ENCODE results near the gene ATG7. TPM values are rescaled to one million over a fixed set of nuclear protein-coding genes. Genes with fewer than 3 reads are reported as not detected.
"Not testable (repeated sequence)": the region's sequence is repeated elsewhere in the genome, so short reads cannot be mapped to it uniquely, and the experiment has no call there.

ATG7 gene
- polyA plus RNA-seq, 4 donors, result 7.8 to 16.3 (median 11.6) TPM

DNA sequence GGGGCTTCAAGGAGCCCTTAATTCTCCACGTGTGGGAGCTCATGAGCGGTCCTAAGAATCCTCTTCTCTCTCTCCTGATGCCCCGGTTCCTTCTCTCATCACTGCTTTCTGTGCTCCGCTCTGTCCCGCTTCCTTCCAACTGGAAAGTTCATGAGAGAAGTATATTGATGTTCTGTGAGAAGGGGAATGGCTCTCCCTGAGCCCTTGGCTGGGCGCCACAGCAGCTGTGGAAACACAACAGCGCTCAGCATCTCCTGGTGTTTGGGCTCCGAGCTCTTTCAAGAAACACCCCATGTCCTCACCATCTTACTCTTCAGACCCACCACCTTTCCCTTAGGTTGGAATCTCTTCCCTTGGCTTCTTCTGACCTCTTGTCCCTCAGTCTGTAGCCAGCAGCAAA lies 209.8 kb downstream of the ATG7 start:
- peak; percentile 14 to 32 for DNase-seq

DNA sequence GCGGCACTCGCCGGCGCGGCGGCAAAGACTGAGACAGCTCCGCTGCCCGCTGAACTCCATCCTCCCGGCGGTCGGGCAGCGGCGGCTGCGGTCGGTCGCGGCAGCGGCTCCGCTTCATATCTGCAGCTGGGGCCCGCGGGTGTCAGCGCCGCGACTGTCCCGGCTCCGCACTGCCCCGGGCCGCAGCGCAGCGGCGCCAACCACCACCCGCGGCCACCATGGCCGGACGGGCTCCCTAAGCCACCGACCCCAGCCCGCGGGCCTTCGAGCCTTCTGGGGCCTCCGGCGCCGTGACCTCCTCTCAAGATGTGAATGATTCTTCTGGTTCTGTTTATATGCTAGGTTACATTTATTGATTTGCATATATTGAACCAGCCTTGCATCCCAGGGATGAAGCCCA lies 216.2 kb downstream of the ATG7 start:
- not testable (repeated sequence) for H3K4me1 ChIP-seq (ENCODE audit: control insufficient read depth in 3 of 3, insufficient read depth in 2 of 3, low read depth in 1 of 3, low read length in 2 of 3); H3K36me3 ChIP-seq (ENCODE audit: control insufficient read depth in 3 of 3, insufficient read depth in 2 of 3, low read depth in 1 of 3, low read length in 3 of 3); H3K27me3 ChIP-seq (ENCODE audit: control insufficient read depth in 3 of 3, insufficient read depth in 3 of 3, low read length in 3 of 3); FAIRE-seq; H3K9me3 ChIP-seq (ENCODE audit: control insufficient read depth in 2 of 2, insufficient read depth in 1 of 2, low read depth in 1 of 2, low read length in 1 of 2); H3K4me3 ChIP-seq (ENCODE audit: low read depth in 1 of 3, low read length in 3 of 3); DNase-seq; H3K27ac ChIP-seq (ENCODE audit: low read depth in 1 of 3, low read length in 2 of 3)
- 98 to 99% (median 98%) methylated on average over 20 to 42 of the region's 42 CpGs for WGBS, 3 donors

More for the DNA sequence above, 209.8 kb downstream of the ATG7 start:
- H3K36me3 ChIP-seq (ENCODE audit: control insufficient read depth in 3 of 3, insufficient read depth in 2 of 3, low read depth in 1 of 3, low read length in 3 of 3), result no peaks in the 10 kb centered on the region
- peaks cover 3 to 18% (median 12%) of the 10 kb centered on the region in 3 donors for H3K4me1 ChIP-seq (ENCODE audit: control insufficient read depth in 3 of 3, insufficient read depth in 2 of 3, low read depth in 1 of 3, low read length in 2 of 3)
- no peak for FAIRE-seq
- no peaks in the 10 kb centered on the region for H3K27me3 ChIP-seq (ENCODE audit: control insufficient read depth in 3 of 3, insufficient read depth in 3 of 3, low read length in 3 of 3)
- H3K27ac ChIP-seq (ENCODE audit: low read depth in 1 of 3, low read length in 2 of 3), result peak overlapping the region in 1 of 3 donors; percentile 1
- 47 to 68% (median 67%) methylated on average over 8 of the region's 8 CpGs for WGBS, 3 donors
- H3K4me3 ChIP-seq (ENCODE audit: low read depth in 1 of 3, low read length in 3 of 3), result no peak overlapping the region
- no peaks in the 10 kb centered on the region for H3K9me3 ChIP-seq (ENCODE audit: control insufficient read depth in 2 of 2, insufficient read depth in 1 of 2, low read depth in 1 of 2, low read length in 1 of 2)

DNA sequence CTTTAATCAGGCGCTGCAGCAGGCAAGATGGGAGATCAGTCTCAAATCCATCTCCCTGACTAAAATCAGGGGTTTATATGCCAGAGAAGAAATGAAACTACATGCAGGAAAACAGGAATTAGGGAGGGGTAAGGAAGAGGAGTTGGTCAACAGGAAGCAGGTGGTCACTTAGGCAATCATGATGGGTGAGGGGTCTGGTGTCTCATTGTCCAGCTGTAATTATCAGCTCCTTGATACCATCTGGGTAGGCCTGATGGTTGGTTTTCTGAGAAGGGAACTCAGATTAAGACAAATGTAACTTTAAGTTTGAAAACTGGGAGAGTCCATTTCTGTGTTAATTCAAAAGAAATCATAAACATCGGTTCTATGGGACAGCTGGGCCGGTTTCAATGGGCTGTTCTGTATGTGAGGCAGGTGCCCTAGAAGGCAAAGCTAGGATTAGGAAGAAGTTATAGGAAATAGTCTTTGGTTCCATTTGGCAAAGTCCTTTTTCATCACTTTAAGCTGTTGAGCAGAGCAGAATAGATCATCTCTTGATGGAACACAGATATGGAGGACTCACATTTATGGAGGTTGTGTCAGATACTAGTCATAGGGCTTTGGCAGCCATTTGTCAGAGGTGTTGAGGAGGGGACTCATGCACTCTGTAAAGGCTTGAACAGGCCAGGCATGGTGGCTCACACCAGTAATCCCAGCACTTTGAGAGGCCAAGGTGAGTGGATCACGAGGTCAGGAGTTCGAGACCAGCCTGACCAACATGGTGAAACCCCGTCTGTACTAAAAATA lies 222.1 kb downstream of the ATG7 start:
- no peak overlapping the region for H3K4me3 ChIP-seq (ENCODE audit: low read depth in 1 of 3, low read length in 3 of 3)
- peaks cover 0 to 6% of the 10 kb centered on the region in 2 donors for H3K9me3 ChIP-seq (ENCODE audit: control insufficient read depth in 2 of 2, insufficient read depth in 1 of 2, low read depth in 1 of 2, low read length in 1 of 2)
- no peaks in the 10 kb centered on the region for H3K27me3 ChIP-seq (ENCODE audit: control insufficient read depth in 3 of 3, insufficient read depth in 3 of 3, low read length in 3 of 3)
- 95 to 97% (median 96%) methylated on average over 6 of the region's 6 CpGs for WGBS, 3 donors
- no peaks in the 10 kb centered on the region for H3K36me3 ChIP-seq (ENCODE audit: control insufficient read depth in 3 of 3, insufficient read depth in 2 of 3, low read depth in 1 of 3, low read length in 3 of 3)
- DNase-seq, result no peak
- H3K27ac ChIP-seq (ENCODE audit: low read depth in 1 of 3, low read length in 2 of 3), result no peak overlapping the region
- H3K4me1 ChIP-seq (ENCODE audit: control insufficient read depth in 3 of 3, insufficient read depth in 2 of 3, low read depth in 1 of 3, low read length in 2 of 3), result peaks cover 0 to 8% (median 5%) of the 10 kb centered on the region in 3 donors
- no peak for FAIRE-seq

DNA sequence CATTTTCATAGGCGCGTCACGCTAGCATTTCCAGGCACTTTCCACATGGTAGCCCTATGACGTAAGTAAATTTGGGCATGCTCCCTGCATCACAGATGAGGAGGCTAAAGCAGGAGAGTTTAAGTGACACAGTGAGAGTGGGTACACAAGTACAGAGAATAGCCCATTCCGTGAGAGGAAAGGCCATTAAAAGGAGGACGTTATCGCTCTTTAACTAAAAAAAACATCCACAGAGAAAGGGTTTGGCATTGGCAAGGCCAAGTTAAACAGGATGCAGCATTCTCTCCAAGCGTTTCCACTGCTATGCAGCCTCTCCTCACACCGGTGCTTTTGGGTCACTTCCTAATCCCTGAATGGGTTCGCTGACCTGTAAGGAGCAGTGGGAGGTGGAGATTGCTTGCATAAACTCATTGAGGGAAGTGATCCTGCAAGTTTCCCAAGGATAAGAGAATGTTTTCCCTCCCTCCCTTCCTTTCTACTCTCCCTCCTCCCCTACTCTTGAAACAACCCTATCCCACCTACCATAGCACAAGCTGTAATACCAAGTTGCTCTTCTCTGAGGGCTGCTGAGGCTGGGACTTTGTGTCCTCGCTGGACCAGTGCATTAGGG lies 223.9 kb downstream of the ATG7 start:
- no peak for FAIRE-seq

DNA sequence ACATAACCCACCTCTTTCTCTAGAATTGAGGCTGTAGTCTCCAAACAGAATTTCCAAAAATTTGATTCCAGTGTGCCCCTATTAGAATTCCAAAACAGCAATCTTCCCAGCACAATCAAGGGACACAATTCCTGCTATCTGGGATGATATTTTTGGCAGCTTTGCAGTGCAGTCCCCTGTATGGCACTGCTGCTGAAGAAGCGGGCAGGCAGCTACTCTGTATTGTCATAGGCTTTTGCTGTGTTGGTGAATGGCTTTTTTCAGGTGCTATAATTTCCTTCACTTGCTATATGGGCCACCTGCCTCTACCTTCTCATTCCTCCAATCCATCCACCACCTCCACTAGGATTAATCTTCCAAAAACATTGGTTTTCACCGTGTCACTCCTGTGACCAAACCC lies 226.0 kb downstream of the ATG7 start:
- H3K9me3 ChIP-seq (ENCODE audit: control insufficient read depth in 2 of 2, insufficient read depth in 1 of 2, low read depth in 1 of 2, low read length in 1 of 2), result no peaks in the 10 kb centered on the region
- H3K27ac ChIP-seq (ENCODE audit: low read depth in 1 of 3, low read length in 2 of 3), result no peak overlapping the region
- DNase-seq (no peak), FAIRE-seq (no peak)
- peaks cover 0 to 8% (median 5%) of the 10 kb centered on the region in 3 donors for H3K4me1 ChIP-seq (ENCODE audit: control insufficient read depth in 3 of 3, insufficient read depth in 2 of 3, low read depth in 1 of 3, low read length in 2 of 3)
- H3K27me3 ChIP-seq (ENCODE audit: control insufficient read depth in 3 of 3, insufficient read depth in 3 of 3, low read length in 3 of 3), result no peaks in the 10 kb centered on the region
- H3K36me3 ChIP-seq (ENCODE audit: control insufficient read depth in 3 of 3, insufficient read depth in 2 of 3, low read depth in 1 of 3, low read length in 3 of 3), result peaks cover 0 to 3% (median 0%) of the 10 kb centered on the region in 3 donors
- no peak overlapping the region for H3K4me3 ChIP-seq (ENCODE audit: low read depth in 1 of 3, low read length in 3 of 3)
- 76 to 90% (median 79%) methylated on average over 2 of the region's 2 CpGs for WGBS, 3 donors

More for the DNA sequence above, 223.9 kb downstream of the ATG7 start:
- Histone ChIP-seq H3K27ac (ENCODE audit: low read depth in 1 of 3, low read length in 2 of 3) (peak overlapping the region in 1 of 3 donors; percentile 36), H3K27me3 (ENCODE audit: control insufficient read depth in 3 of 3, insufficient read depth in 3 of 3, low read length in 3 of 3) (no peaks in the 10 kb centered on the region), H3K4me3 (ENCODE audit: low read depth in 1 of 3, low read length in 3 of 3) (no peak overlapping the region), H3K9me3 (ENCODE audit: control insufficient read depth in 2 of 2, insufficient read depth in 1 of 2, low read depth in 1 of 2, low read length in 1 of 2) (peaks cover 0 to 6% of the 10 kb centered on the region in 2 donors), H3K4me1 (ENCODE audit: control insufficient read depth in 3 of 3, insufficient read depth in 2 of 3, low read depth in 1 of 3, low read length in 2 of 3) (peaks cover 0 to 8% (median 5%) of the 10 kb centered on the region in 3 donors), H3K36me3 (ENCODE audit: control insufficient read depth in 3 of 3, insufficient read depth in 2 of 3, low read depth in 1 of 3, low read length in 3 of 3) (peaks cover 0 to 3% (median 0%) of the 10 kb centered on the region in 3 donors)
- 78 to 89% (median 88%) methylated on average over 11 of the region's 11 CpGs for WGBS, 3 donors
- DNase-seq, result no peak

DNA sequence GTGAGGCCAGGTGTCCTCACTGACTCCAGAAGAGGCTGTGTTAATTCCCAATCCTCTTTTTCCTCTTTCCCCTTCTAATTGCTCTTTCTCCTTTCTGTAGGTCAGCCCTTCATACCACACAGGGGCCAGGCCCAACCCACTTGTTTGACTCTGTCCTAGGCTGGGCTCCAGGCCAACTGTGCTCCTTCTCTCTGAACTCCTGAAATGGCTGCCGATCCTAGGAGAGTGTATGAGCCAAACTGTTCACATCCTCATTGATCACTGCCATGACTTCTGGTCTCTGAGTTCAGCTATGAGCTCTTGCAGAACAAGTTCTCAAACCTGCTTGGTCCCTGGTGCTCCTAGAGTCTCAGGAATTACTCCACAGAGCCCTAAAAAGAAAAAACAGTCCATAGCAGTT lies 226.4 kb downstream of the ATG7 start:
- Histone ChIP-seq H3K27ac (ENCODE audit: low read depth in 1 of 3, low read length in 2 of 3) (no peak overlapping the region), H3K4me3 (ENCODE audit: low read depth in 1 of 3, low read length in 3 of 3) (no peak overlapping the region), H3K9me3 (ENCODE audit: control insufficient read depth in 2 of 2, insufficient read depth in 1 of 2, low read depth in 1 of 2, low read length in 1 of 2) (no peaks in the 10 kb centered on the region), H3K36me3 (ENCODE audit: control insufficient read depth in 3 of 3, insufficient read depth in 2 of 3, low read depth in 1 of 3, low read length in 3 of 3) (peaks cover 0 to 3% (median 0%) of the 10 kb centered on the region in 3 donors), H3K4me1 (ENCODE audit: control insufficient read depth in 3 of 3, insufficient read depth in 2 of 3, low read depth in 1 of 3, low read length in 2 of 3) (peaks cover 0 to 8% (median 5%) of the 10 kb centered on the region in 3 donors), H3K27me3 (ENCODE audit: control insufficient read depth in 3 of 3, insufficient read depth in 3 of 3, low read length in 3 of 3) (no peaks in the 10 kb centered on the region)
- DNase-seq (peak in 1 of 2 donors; percentile 66), FAIRE-seq (no peak)
- WGBS, 3 donors, result 6 to 26% (median 19%) methylated on average over 1 of the region's 1 CpG

DNA sequence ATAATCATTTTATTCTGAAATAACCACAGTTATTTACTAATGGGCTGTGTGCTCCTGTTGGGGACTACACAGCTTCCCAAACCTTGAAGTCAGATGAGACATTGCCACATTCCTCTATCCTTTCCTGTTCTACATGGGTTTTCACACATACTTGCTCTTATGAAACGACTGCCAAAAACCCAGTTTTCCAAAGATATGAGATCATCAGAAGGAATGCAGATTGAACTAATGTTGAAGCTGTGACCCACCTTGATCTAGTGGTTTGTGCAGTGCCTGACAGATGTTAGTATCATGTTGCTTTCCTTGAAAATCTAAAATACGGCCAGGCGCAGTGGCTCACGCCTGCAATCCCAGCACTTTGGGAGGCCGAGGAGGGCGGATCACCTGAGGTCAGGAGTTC lies 226.9 kb downstream of the ATG7 start:
- H3K36me3 ChIP-seq (ENCODE audit: control insufficient read depth in 3 of 3, insufficient read depth in 2 of 3, low read depth in 1 of 3, low read length in 3 of 3), result peaks cover 0 to 3% (median 0%) of the 10 kb centered on the region in 3 donors
- H3K27ac ChIP-seq (ENCODE audit: low read depth in 1 of 3, low read length in 2 of 3), result no peak overlapping the region
- no peaks in the 10 kb centered on the region for H3K9me3 ChIP-seq (ENCODE audit: control insufficient read depth in 2 of 2, insufficient read depth in 1 of 2, low read depth in 1 of 2, low read length in 1 of 2)
- 89 to 96% (median 89%) methylated on average over 6 of the region's 6 CpGs for WGBS, 3 donors
- no peaks in the 10 kb centered on the region for H3K27me3 ChIP-seq (ENCODE audit: control insufficient read depth in 3 of 3, insufficient read depth in 3 of 3, low read length in 3 of 3)
- DNase-seq (no peak), FAIRE-seq (no peak)
- H3K4me3 ChIP-seq (ENCODE audit: low read depth in 1 of 3, low read length in 3 of 3), result no peak overlapping the region
- H3K4me1 ChIP-seq (ENCODE audit: control insufficient read depth in 3 of 3, insufficient read depth in 2 of 3, low read depth in 1 of 3, low read length in 2 of 3), result peaks cover 0 to 8% (median 5%) of the 10 kb centered on the region in 3 donors

DNA sequence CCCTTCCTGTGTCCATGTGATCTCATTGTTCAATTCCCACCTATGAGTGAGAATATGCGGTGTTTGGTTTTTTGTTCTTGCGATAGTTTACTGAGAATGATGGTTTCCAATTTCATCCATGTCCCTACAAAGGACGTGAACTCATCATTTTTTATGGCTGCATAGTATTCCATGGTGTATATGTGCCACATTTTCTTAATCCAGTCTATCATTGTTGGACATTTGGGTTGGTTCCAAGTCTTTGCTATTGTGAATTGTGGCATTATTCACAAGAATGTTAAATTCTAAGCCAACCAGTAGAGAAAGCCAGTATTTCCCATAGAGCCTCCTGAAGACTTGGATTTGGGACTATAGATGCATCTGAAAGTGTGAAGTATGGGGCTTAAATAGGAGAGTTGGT lies 230.2 kb downstream of the ATG7 start:
- not testable (repeated sequence) for H3K9me3 ChIP-seq (ENCODE audit: control insufficient read depth in 2 of 2, insufficient read depth in 1 of 2, low read depth in 1 of 2, low read length in 1 of 2); H3K27me3 ChIP-seq (ENCODE audit: control insufficient read depth in 3 of 3, insufficient read depth in 3 of 3, low read length in 3 of 3); H3K4me3 ChIP-seq (ENCODE audit: low read depth in 1 of 3, low read length in 3 of 3); H3K36me3 ChIP-seq (ENCODE audit: control insufficient read depth in 3 of 3, insufficient read depth in 2 of 3, low read depth in 1 of 3, low read length in 3 of 3); H3K4me1 ChIP-seq (ENCODE audit: control insufficient read depth in 3 of 3, insufficient read depth in 2 of 3, low read depth in 1 of 3, low read length in 2 of 3); DNase-seq; H3K27ac ChIP-seq (ENCODE audit: low read depth in 1 of 3, low read length in 2 of 3); FAIRE-seq
- no CpG with 5 or more reads among the region's 3 CpGs for WGBS, 3 donors
